GM13976 (cell line): ENCODE results near the gene AR.

ENCODE experiments used
- DNase-seq: peaks from one replicate; pipeline ENCODE4 v3.0.0; 2012; ENCODE audit warnings: low spot score
- in situ Hi-C: fragments of 300-500 bp; cut with MboI; formaldehyde crosslinking; loops from one replicate; pipeline ENCODE4 v1.12.0; 2022; ENCODE audit warnings: low sequenced_read_pairs, mixed read lengths, inconsistent platforms; ENCODE audit not compliant: unreplicated experiment
- TF ChIP-seq, protein P1 (sequence below): IDR thresholded peaks from 2 replicates; pipeline ENCODE4 v1.5.1; 2012; ENCODE audit warnings: borderline replicate concordance, mild to moderate bottlenecking; ENCODE audit not compliant: insufficient read depth; ENCODE audit errors: extremely low read depth, missing control alignments, control extremely low read depth

AR gene, protein sequence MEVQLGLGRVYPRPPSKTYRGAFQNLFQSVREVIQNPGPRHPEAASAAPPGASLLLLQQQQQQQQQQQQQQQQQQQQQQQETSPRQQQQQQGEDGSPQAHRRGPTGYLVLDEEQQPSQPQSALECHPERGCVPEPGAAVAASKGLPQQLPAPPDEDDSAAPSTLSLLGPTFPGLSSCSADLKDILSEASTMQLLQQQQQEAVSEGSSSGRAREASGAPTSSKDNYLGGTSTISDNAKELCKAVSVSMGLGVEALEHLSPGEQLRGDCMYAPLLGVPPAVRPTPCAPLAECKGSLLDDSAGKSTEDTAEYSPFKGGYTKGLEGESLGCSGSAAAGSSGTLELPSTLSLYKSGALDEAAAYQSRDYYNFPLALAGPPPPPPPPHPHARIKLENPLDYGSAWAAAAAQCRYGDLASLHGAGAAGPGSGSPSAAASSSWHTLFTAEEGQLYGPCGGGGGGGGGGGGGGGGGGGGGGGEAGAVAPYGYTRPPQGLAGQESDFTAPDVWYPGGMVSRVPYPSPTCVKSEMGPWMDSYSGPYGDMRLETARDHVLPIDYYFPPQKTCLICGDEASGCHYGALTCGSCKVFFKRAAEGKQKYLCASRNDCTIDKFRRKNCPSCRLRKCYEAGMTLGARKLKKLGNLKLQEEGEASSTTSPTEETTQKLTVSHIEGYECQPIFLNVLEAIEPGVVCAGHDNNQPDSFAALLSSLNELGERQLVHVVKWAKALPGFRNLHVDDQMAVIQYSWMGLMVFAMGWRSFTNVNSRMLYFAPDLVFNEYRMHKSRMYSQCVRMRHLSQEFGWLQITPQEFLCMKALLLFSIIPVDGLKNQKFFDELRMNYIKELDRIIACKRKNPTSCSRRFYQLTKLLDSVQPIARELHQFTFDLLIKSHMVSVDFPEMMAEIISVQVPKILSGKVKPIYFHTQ

DNA sequence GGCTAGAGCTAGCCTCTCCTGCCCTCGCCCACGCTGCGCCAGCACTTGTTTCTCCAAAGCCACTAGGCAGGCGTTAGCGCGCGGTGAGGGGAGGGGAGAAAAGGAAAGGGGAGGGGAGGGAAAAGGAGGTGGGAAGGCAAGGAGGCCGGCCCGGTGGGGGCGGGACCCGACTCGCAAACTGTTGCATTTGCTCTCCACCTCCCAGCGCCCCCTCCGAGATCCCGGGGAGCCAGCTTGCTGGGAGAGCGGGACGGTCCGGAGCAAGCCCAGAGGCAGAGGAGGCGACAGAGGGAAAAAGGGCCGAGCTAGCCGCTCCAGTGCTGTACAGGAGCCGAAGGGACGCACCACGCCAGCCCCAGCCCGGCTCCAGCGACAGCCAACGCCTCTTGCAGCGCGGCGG, at the start of gene AR:
Gene AR (plus strand): TSS at position 204 of the 400 bp plus-strand sequence. CDS start 1,126 bp downstream, outside the sequence.
- in situ Hi-C loops: no loop called here
- TF ChIP-seq, protein P1, sequence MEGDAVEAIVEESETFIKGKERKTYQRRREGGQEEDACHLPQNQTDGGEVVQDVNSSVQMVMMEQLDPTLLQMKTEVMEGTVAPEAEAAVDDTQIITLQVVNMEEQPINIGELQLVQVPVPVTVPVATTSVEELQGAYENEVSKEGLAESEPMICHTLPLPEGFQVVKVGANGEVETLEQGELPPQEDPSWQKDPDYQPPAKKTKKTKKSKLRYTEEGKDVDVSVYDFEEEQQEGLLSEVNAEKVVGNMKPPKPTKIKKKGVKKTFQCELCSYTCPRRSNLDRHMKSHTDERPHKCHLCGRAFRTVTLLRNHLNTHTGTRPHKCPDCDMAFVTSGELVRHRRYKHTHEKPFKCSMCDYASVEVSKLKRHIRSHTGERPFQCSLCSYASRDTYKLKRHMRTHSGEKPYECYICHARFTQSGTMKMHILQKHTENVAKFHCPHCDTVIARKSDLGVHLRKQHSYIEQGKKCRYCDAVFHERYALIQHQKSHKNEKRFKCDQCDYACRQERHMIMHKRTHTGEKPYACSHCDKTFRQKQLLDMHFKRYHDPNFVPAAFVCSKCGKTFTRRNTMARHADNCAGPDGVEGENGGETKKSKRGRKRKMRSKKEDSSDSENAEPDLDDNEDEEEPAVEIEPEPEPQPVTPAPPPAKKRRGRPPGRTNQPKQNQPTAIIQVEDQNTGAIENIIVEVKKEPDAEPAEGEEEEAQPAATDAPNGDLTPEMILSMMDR: no peak
- no peak for DNase-seq

DNA sequence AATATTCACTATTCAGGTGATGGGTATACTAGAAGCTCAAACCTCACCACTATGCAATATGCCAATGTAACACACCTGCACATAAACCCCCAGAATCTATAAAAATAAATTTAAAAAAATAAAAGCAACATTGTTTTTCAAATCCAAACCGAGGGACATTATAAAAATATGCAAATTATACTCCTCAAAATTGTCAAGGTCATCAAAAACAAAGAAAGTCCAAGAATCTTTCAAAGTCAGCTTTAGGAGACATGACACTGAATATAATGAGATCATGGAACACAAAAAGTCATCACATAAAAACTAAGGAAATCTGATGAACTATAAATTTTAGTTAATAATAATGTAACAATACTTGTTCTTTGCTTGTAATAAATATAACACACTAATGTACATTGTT, 43.2 kb upstream of the AR start:
- in situ Hi-C loops: no loop called here
- TF ChIP-seq, protein P1: no peak
- no peak for DNase-seq

DNA sequence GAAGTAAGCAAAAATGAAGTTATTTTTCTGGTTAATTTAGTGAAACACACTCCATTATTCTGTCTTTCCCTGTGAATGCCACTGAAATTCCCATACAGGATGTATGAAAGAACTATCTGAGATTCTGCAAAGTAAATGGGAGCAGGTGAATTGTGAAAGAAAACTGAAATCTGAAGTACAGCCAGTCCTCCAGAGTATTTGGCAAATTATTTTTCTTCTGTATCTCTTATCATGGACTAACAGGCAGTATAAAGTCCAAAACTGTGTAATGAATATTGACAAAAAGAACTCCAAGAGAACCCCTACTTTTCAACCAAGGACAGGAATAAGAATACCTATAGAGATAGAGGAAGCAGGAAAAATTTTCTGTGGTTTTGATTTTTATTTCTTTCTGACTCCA, 40.8 kb upstream of the AR start:
- in situ Hi-C loops: no loop called here
- TF ChIP-seq, protein P1: no peak
- no peak for DNase-seq

DNA sequence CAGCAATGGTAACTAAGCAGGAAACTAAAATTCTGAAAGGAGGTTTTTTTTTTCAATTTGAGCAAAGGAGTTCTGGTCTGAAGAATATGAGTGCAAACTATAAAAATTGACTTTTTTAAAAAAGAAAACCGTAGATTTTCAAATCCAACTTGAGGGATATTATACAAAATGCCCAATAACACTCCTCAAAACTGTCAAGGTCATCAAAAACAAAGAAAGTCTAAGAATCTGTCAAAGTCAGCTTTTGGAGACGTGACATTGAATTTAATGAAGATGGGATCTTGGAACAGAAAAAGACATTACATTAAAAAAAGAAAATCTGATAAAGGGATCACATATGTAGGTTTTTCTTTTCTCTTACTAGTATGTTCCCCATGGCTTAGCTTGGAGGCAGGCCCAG, 40.4 kb upstream of the AR start:
- in situ Hi-C loops: no loop called here
- TF ChIP-seq, protein P1: no peak
- no peak for DNase-seq

DNA sequence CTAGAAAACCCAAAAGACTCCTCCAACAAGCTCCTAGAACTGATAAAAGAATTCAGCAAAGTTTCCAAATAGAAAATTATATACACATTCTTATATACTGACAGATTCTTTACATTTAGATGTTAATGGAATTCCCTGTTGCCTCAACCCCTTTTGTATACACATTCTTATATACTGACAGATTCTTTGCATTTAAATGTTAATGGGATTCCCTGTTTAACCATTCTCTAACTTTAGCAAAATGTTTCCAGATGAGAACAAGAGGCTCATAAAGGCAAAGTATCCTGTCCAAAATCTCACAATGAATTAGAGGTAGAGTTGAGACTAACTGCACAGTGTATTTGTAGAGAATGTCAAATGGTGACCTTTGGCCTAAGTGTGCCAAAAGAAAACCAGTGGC, 23.1 kb upstream of the AR start:
- in situ Hi-C loops: no loop called here
- DNase-seq: no peak
- TF ChIP-seq, protein P1: no peak

DNA sequence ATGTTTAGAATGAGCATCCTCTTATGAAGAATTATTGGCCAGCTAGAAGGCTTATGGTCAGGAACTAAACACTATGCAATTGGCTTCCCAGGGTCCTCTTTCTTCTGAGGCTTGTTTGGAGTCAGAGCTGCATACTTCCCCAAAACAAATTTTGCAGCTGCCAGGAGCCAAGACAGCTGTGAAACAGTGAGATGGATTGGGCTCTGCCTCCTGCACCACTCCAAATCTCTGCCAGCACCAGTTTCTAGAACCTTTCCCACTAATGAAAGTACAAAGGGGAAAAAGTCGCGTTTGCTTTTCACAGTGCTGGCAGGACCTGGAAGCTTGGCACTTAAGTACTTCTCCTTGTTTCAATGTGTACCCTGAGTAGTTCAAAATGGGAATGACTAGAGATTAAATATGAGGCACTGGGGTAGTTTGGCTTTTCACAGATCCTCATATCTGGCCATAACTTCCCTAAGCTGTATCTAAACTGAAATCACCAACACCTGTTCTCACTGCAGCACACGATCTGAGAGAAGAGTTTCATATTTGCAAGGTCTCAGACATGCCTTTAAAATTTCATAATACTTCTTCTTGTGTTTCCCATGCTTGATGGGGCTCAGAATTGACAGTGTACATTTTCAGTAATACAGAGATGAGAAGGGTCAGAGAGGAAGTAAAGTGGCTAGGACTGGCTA, 20.7 kb upstream of the AR start:
- no peak for DNase-seq
- in situ Hi-C loops: no loop called here
- TF ChIP-seq, protein P1: no peak
